ENCODE results near the gene ARSG. TPM values are rescaled to one million over a fixed set of nuclear protein-coding genes. Genes with fewer than 3 reads are reported as not detected.

ARSG gene
- total and polyA plus RNA-seq, 2 donors (not counting 1 experiment from before 2014, with no cell fraction given), result 5.5 to 18.4 TPM

- Mint-ChIP-seq H3K4me1 (peaks cover 51% of the 10 kb centered on the region), H3K27me3 (no peaks in the 10 kb centered on the region), H3K27ac (peak overlapping the region; percentile 83), H3K4me3 (no peak overlapping the region), H3K9me3 (ENCODE audit: insufficient read depth) (no peaks in the 10 kb centered on the region)
- intact Hi-C loops (cut with micrococcal nuclease), result no loop called here
- TF ChIP-seq EZH2 (IDR thresholded peaks at IDR 0.05; ENCODE audit: borderline replicate concordance, insufficient read depth, low read depth, low read length, poor library complexity, severe bottlenecking) (no peak), CTCF (IDR thresholded peaks at IDR 0.05) (no peak)
- CTCF ChIA-PET, result interaction anchor here (0.6 to 7.5 kb wide), 5 partner anchors 9 to 436 kb away, joined by 3 to 66 read pairs (median 3); partner anchors contain the start of gene WIPI1
- Histone ChIP-seq H3K4me1 (ENCODE audit: control insufficient read depth in 2 of 2, insufficient read depth in 2 of 2, low read length in 2 of 2) (peaks cover 41 to 44% of the 10 kb centered on the region in 2 donors), H3K9me3 (ENCODE audit: control extremely low read depth in 1 of 3, control insufficient read depth in 2 of 3, insufficient read depth in 1 of 3, low read length in 2 of 3) (no peaks in the 10 kb centered on the region), H3K36me3 (replicated peaks in 1 of 2; ENCODE audit: control extremely low read depth in 1 of 2, control insufficient read depth in 1 of 2, extremely low read depth in 1 of 2, insufficient read depth in 2 of 2, low read length in 1 of 2) (no peaks in the 10 kb centered on the region), H3K4me3 (ENCODE audit: control extremely low read depth in 1 of 5, extremely low read depth in 1 of 5, insufficient read depth in 1 of 5, low read depth in 2 of 5, low read length in 4 of 5) (no peak overlapping the region), H3K9ac (ENCODE audit: low read length) (no peak overlapping the region), H3K4me2 (replicated peaks; ENCODE audit: low read depth, low read length, poor library complexity, severe bottlenecking) (peak overlapping the region; percentile 42), H4K20me1 (ENCODE audit: control insufficient read depth, insufficient read depth, low read length, poor library complexity, severe bottlenecking) (no peaks in the 10 kb centered on the region), H3K79me2 (ENCODE audit: control insufficient read depth, insufficient read depth, low read length) (no peaks in the 10 kb centered on the region), H2AFZ (ENCODE audit: insufficient read depth, low read depth, low read length, poor library complexity, severe bottlenecking) (peak overlapping the region; percentile 50), H3K27me3 (replicated peaks in 1 of 4; ENCODE audit: control extremely low read depth in 1 of 4, control insufficient read depth in 3 of 4, insufficient read depth in 4 of 4, low read length in 3 of 4) (no peaks in the 10 kb centered on the region), H3K27ac (ENCODE audit: low read length in 2 of 2) (no peak overlapping the region)
- WGBS (ENCODE audit: insufficient coverage), result 63% methylated on average over 7 of the region's 14 CpGs
- DNase-seq (peak; percentile 17), ATAC-seq (ENCODE audit: low read depth) (no peak)
- POLR2A ChIA-PET, result no interaction called here
Measured at GRCh38 chr17:68441070-68441770, 149.9 kb downstream of the ARSG start.

GRCh38 chr17:68443972-68444464, 152.7 kb downstream of the ARSG start:
- no peaks in the 10 kb centered on the region for H3K27me3 Mint-ChIP-seq
- Histone ChIP-seq H3K4me2 (replicated peaks; ENCODE audit: low read depth, low read length, poor library complexity, severe bottlenecking) (no peak overlapping the region), H3K9ac (ENCODE audit: low read length) (no peak overlapping the region), H3K79me2 (ENCODE audit: control insufficient read depth, insufficient read depth, low read length) (no peaks in the 10 kb centered on the region), H2AFZ (ENCODE audit: insufficient read depth, low read depth, low read length, poor library complexity, severe bottlenecking) (no peak overlapping the region), H4K20me1 (ENCODE audit: control insufficient read depth, insufficient read depth, low read length, poor library complexity, severe bottlenecking) (no peaks in the 10 kb centered on the region), H3K9me3 (ENCODE audit: control extremely low read depth in 1 of 3, control insufficient read depth in 2 of 3, insufficient read depth in 1 of 3, low read length in 2 of 3) (no peaks in the 10 kb centered on the region), H3K4me3 (ENCODE audit: control extremely low read depth in 1 of 5, extremely low read depth in 1 of 5, insufficient read depth in 1 of 5, low read depth in 2 of 5, low read length in 4 of 5) (no peak overlapping the region), H3K36me3 (replicated peaks in 1 of 2; ENCODE audit: control extremely low read depth in 1 of 2, control insufficient read depth in 1 of 2, extremely low read depth in 1 of 2, insufficient read depth in 2 of 2, low read length in 1 of 2) (no peaks in the 10 kb centered on the region), H3K27me3 (replicated peaks in 1 of 4; ENCODE audit: control extremely low read depth in 1 of 4, control insufficient read depth in 3 of 4, insufficient read depth in 4 of 4, low read length in 3 of 4) (no peaks in the 10 kb centered on the region), H3K4me1 (ENCODE audit: control insufficient read depth in 2 of 2, insufficient read depth in 2 of 2, low read length in 2 of 2) (peaks cover 21% of the 10 kb centered on the region in 2 donors), H3K27ac (ENCODE audit: low read length in 2 of 2) (no peak overlapping the region)
- TF ChIP-seq EZH2 (IDR thresholded peaks at IDR 0.05; ENCODE audit: borderline replicate concordance, insufficient read depth, low read depth, low read length, poor library complexity, severe bottlenecking), result no peak
- no peak for TF ChIP-seq CTCF (IDR thresholded peaks at IDR 0.05)
- POLR2A ChIA-PET, result no interaction called here
- DNase-seq, result no peak
- intact Hi-C loops (cut with micrococcal nuclease), result no loop called here
- peaks cover 25% of the 10 kb centered on the region for H3K4me1 Mint-ChIP-seq
- no peak overlapping the region for H3K4me3 Mint-ChIP-seq
- ATAC-seq (ENCODE audit: low read depth), result no peak
- WGBS (ENCODE audit: insufficient coverage), result 94% methylated on average over 4 of the region's 11 CpGs
- H3K27ac Mint-ChIP-seq, result no peak overlapping the region
- no peaks in the 10 kb centered on the region for H3K9me3 Mint-ChIP-seq (ENCODE audit: insufficient read depth)
- CTCF ChIA-PET, result interaction anchor here (1.0 kb wide), 1 partner anchor 274 kb away, joined by 3 read pairs; no protein-coding TSS in a partner anchor

Data from B cell (primary cell).